C4-2B (cell line): ENCODE data around the gene CCDC9B.

Experiments used
- H3K27ac ChIP-seq: fragments of 450-650 bp; 2 replicates; pipeline ENCODE4 v1.5.1; 2017
- ZFX ChIP-seq: fragments of 450-650 bp; IDR thresholded peaks from 2 replicates; pipeline ENCODE4 v1.6.1; 2017
- TF ChIP-seq, protein P1 (sequence below): fragments of 450-650 bp; conservative IDR thresholded peaks from 2 replicates; pipeline ENCODE4 v1.5.1; 2017; ENCODE audit warnings: mild to moderate bottlenecking

Gene CCDC9B

DNA sequence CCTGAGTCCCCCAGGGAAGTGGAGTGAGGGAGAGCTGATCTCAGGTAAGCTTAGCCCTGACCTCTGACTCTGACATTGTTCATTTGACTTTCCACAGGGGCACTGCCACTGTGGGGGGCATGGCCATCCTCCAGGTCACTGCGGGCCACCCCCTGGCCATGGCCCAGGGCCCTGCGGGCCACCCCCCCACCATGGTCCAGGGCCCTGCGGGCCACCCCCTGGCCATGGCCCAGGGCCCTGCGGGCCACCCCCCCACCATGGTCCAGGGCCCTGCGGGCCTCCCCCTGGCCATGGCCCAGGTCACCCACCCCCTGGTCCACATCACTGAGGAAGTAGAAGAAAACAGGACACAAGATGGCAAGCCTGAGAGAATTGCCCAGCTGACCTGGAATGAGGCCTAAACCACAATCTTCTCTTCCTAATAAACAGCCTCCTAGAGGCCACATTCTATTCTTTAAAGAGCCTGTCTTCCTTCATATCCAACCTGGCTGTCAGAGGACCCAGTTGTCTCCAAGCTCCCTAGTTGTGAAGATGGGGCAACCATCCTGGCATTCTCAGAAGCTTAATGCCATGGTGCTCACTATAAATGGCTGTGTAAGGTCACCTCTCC, 15.3 kb upstream of the CCDC9B start:
- TF ChIP-seq ZFX: no peak
- TF ChIP-seq, protein P1, sequence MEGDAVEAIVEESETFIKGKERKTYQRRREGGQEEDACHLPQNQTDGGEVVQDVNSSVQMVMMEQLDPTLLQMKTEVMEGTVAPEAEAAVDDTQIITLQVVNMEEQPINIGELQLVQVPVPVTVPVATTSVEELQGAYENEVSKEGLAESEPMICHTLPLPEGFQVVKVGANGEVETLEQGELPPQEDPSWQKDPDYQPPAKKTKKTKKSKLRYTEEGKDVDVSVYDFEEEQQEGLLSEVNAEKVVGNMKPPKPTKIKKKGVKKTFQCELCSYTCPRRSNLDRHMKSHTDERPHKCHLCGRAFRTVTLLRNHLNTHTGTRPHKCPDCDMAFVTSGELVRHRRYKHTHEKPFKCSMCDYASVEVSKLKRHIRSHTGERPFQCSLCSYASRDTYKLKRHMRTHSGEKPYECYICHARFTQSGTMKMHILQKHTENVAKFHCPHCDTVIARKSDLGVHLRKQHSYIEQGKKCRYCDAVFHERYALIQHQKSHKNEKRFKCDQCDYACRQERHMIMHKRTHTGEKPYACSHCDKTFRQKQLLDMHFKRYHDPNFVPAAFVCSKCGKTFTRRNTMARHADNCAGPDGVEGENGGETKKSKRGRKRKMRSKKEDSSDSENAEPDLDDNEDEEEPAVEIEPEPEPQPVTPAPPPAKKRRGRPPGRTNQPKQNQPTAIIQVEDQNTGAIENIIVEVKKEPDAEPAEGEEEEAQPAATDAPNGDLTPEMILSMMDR: no peak
- H3K27ac ChIP-seq: no peak overlapping the region

DNA sequence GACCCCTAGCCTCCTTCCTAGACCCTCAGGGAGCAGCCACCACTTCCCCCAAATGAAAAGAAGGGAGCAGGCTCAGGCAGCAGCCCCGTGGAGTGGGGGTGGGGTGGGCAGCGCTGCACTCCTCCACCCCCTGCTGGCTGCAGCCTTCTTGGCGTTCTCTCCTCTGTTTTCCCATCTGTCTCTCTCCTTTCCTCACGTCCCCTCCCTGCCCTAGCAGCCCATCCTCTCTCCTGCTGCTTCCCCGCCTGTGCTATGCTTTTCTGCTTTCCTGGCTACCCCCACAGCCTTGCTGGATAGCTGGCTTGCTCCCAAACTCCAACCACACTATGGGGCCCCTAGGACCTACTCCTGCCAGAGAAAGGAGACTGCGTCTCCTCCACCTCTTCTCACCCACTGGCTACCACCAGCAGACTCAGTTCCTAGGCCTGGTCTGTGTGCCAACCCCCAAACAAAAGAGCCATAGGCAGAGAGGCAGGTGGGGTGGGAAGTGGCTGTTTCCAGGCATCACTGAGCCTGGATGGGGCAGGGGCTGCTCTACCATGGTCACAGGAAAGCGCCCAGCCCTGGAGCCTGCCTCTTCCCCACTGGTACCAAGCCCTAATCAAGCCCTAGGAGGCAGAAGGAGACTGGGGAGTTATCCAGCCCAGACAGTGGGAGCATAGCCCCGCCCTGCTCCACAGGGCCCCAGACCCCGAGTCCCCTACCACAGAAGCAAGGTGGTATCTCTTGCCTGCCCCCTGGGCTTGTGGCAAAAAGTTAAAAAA, 13.9 kb upstream of the CCDC9B start:
- H3K27ac ChIP-seq: peak overlapping the region; percentile 64
- TF ChIP-seq ZFX: no peak
- TF ChIP-seq, protein P1: no peak; the same call in 1 of the 2 replicates

DNA sequence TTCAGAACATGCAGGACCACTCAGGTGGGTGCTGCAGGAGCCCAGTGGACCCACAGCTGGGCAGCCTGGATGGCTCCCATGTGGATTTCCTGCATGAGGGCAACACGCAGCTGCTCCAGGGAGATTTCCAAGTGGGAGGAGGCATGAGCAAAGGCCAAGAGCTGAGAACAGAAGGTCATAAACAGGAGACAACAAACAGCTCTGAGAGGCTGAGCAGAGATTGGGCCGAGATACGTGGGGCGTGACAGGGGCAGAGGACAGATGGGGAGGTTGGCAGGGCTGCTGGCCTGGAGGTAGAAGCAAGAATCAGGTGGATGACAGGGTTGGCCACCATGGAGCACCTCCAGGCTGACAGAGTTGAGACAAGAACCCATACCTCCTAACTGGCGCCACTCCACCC, 13.0 kb upstream of the CCDC9B start:
- peak overlapping the region; percentile 64 for H3K27ac ChIP-seq
- TF ChIP-seq, protein P1: no peak
- no peak for TF ChIP-seq ZFX

DNA sequence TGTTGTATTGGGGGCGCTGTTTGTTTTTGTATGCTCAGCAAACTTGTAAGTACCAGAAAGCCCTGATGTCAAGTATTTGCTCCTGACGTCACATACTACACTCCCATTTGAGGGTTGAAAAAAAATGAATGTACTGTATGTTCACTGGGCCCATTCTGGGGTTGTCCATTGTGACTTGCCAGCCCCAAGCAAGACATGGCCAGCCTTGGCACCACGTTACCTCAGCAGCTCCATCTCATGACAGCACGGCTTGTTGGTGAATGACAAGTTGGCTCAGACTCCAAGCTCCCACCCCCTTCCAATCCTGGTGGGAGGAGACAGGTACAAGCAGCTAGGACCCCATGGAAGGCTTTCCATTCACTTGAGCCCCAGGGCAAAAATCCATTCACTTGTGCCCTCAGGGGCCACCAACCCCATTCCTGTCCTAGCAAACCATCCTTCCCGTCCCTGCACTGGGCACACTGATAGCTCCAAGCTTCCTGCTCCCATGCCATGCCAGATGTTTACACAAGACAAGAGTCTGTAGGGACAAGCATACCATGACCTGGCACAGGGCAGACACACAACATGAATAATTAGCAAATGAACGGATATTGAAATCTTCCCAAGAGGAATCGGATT, 11.7 kb upstream of the CCDC9B start:
- TF ChIP-seq, protein P1: no peak
- TF ChIP-seq ZFX: no peak
- H3K27ac ChIP-seq: peak overlapping the region; percentile 64

DNA sequence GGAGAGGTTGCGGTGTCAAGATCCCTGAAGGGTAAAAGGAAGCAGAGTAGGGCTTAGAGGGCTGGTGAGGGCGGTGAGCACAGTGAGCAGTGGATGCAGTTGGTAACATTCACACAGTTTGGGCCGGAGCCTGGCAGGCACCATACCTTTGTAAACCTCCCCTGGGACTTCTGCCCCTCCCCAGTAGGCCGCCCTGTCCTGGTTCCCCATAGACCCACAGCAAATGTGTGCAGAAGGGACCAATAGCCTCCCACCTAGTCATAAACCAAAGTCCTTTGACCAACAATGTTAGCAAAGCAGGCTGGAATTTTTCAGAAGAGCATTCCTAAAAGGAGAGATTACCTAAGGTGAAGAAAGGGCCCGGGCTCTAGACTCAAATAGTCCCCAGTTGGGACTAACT, 8.4 kb upstream of the CCDC9B start:
- TF ChIP-seq, protein P1: no peak
- no peak for TF ChIP-seq ZFX
- no peak overlapping the region for H3K27ac ChIP-seq

DNA sequence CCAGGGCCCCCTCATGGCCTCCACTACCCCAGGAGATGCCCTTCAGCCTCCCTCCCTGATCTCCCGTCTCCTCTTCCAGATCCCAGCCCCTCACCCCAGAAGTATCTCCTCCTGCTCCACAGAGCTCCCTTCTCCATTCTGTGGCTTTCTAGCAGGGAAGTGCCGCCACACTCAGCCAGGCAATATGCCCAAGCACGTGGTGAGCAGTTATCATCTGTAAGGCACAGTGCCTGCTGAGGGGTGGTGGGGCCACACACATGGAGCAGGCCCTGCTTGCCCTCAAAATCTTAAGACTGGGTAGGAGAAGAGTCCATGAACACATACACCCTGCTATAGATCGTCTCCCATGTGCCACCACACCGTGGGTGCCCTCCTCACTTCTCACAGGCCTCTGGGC, 7.7 kb upstream of the CCDC9B start:
- H3K27ac ChIP-seq: no peak overlapping the region

More for the DNA sequence above, 7.7 kb upstream of the CCDC9B start:
- TF ChIP-seq, protein P1: no peak
- no peak for TF ChIP-seq ZFX
